Activated T-cell treated with anti-CD3 and anti-CD28 coated beads, Interleukin-2, amount 50 U/mL, for 4 hours (primary cell): ENCODE data around the gene SEMA4D. TPM values are rescaled to one million over a fixed set of nuclear protein-coding genes. Genes with fewer than 3 reads are reported as not detected.

Source experiments
- ATAC-seq, 2 donors: fragments of 200-7000 bp; cut with Tn5 transposase; one replicate each; pipeline ENCODE4 v1.10.0; 2021
- DNase-seq: peaks from one replicate; pipeline ENCODE4 v3.0.0-alpha.2; 2020
- H3K27me3 Mint-ChIP-seq: one replicate; pipeline ENCODE4 v1.8.0; 2021; ENCODE audit warnings: low read depth, mixed read lengths
- H3K36me3 Mint-ChIP-seq: one replicate; pipeline ENCODE4 v1.8.0; 2022; ENCODE audit warnings: mixed read lengths; ENCODE audit not compliant: insufficient read depth
- H3K4me1 Mint-ChIP-seq: one replicate; pipeline ENCODE4 v1.8.0; 2021; ENCODE audit warnings: low read depth, mixed read lengths
- H3K4me3 Mint-ChIP-seq: one replicate; pipeline ENCODE4 v1.8.0; 2021; ENCODE audit warnings: mild to moderate bottlenecking, moderate library complexity, mixed read lengths
- H3K9me3 Mint-ChIP-seq: one replicate; pipeline ENCODE4 v1.8.0; 2021; ENCODE audit warnings: mixed read lengths
- total RNA-seq, 3 donors: library from RNA; stranded (reverse); gene quantifications; one replicate each; pipeline ENCODE4 v1.2.1, GENCODE V29; 2021

The SEMA4D gene
- total RNA-seq, 3 donors from 2014 or later, result 248 to 348 (median 344) TPM

- Mint-ChIP-seq H3K9me3 (no peaks in the 10 kb centered on the region), H3K27me3 (no peaks in the 10 kb centered on the region), H3K4me3 (no peak overlapping the region), H3K36me3 (peaks cover 28% of the 10 kb centered on the region), H3K4me1 (peaks cover 9% of the 10 kb centered on the region)
- no peak for DNase-seq
- no peak for ATAC-seq
These were observed 134.6 kb downstream of the SEMA4D start for GRCh38 chr9:89363311-89363670.

GRCh38 chr9:89362647-89363310, 135.1 kb downstream of the SEMA4D start:
- Mint-ChIP-seq H3K27me3 (no peaks in the 10 kb centered on the region), H3K4me1 (peaks cover 9% of the 10 kb centered on the region), H3K9me3 (no peaks in the 10 kb centered on the region), H3K36me3 (peaks cover 32% of the 10 kb centered on the region), H3K4me3 (no peak overlapping the region)
- ATAC-seq (no peak), DNase-seq (no peak)

- DNase-seq, result no peak
- Mint-ChIP-seq H3K4me1 (peaks cover 11% of the 10 kb centered on the region), H3K9me3 (no peaks in the 10 kb centered on the region), H3K36me3 (peaks cover 34% of the 10 kb centered on the region), H3K4me3 (no peak overlapping the region), H3K27me3 (no peaks in the 10 kb centered on the region)
- ATAC-seq, result no peak
These were observed 135.9 kb downstream of the SEMA4D start for GRCh38 chr9:89361816-89362646.

GRCh38 chr9:89361031-89361430, 136.9 kb downstream of the SEMA4D start:
- Mint-ChIP-seq H3K4me1 (peaks cover 3% of the 10 kb centered on the region), H3K36me3 (peaks cover 40% of the 10 kb centered on the region), H3K4me3 (no peak overlapping the region), H3K27me3 (no peaks in the 10 kb centered on the region), H3K9me3 (no peaks in the 10 kb centered on the region)
- no peak for ATAC-seq
- DNase-seq, result no peak

GRCh38 chr9:89360465-89360864, 137.4 kb downstream of the SEMA4D start:
- no peak for DNase-seq
- H3K4me3 Mint-ChIP-seq, result no peak overlapping the region
- peaks cover 3% of the 10 kb centered on the region for H3K4me1 Mint-ChIP-seq
- no peak for ATAC-seq
- peaks cover 43% of the 10 kb centered on the region for H3K36me3 Mint-ChIP-seq
- no peaks in the 10 kb centered on the region for H3K27me3 Mint-ChIP-seq
- no peaks in the 10 kb centered on the region for H3K9me3 Mint-ChIP-seq

- H3K27me3 Mint-ChIP-seq, result no peaks in the 10 kb centered on the region
- H3K4me3 Mint-ChIP-seq, result no peak overlapping the region
- H3K9me3 Mint-ChIP-seq, result no peaks in the 10 kb centered on the region
- no peak for ATAC-seq
- peaks cover 45% of the 10 kb centered on the region for H3K36me3 Mint-ChIP-seq
- DNase-seq, result no peak
- peaks cover 3% of the 10 kb centered on the region for H3K4me1 Mint-ChIP-seq
These were observed 138.1 kb downstream of the SEMA4D start for GRCh38 chr9:89359751-89360261.

- Mint-ChIP-seq H3K27me3 (no peaks in the 10 kb centered on the region), H3K4me1 (peaks cover 5% of the 10 kb centered on the region), H3K9me3 (no peaks in the 10 kb centered on the region), H3K36me3 (peaks cover 47% of the 10 kb centered on the region), H3K4me3 (no peak overlapping the region)
- DNase-seq (no peak), ATAC-seq (no peak)
These were observed 138.9 kb downstream of the SEMA4D start for GRCh38 chr9:89358985-89359384.

GRCh38 chr9:89358376-89358916, 139.5 kb downstream of the SEMA4D start:
- Mint-ChIP-seq H3K27me3 (no peaks in the 10 kb centered on the region), H3K4me3 (no peak overlapping the region), H3K4me1 (peaks cover 10% of the 10 kb centered on the region), H3K9me3 (no peaks in the 10 kb centered on the region), H3K36me3 (peaks cover 53% of the 10 kb centered on the region)
- ATAC-seq (no peak), DNase-seq (no peak)

GRCh38 chr9:89357331-89358197, 140.3 kb downstream of the SEMA4D start:
- no peaks in the 10 kb centered on the region for H3K9me3 Mint-ChIP-seq
- H3K4me3 Mint-ChIP-seq, result no peak overlapping the region
- no peak for DNase-seq
- peaks cover 53% of the 10 kb centered on the region for H3K36me3 Mint-ChIP-seq
- ATAC-seq, result no peak
- peaks cover 17% of the 10 kb centered on the region for H3K4me1 Mint-ChIP-seq
- no peaks in the 10 kb centered on the region for H3K27me3 Mint-ChIP-seq

- no peak for ATAC-seq
- H3K36me3 Mint-ChIP-seq, result peaks cover 57% of the 10 kb centered on the region
- H3K4me1 Mint-ChIP-seq, result peaks cover 25% of the 10 kb centered on the region
- DNase-seq, result no peak
- no peaks in the 10 kb centered on the region for H3K9me3 Mint-ChIP-seq
- no peak overlapping the region for H3K4me3 Mint-ChIP-seq
- H3K27me3 Mint-ChIP-seq, result no peaks in the 10 kb centered on the region
These were observed 141.1 kb downstream of the SEMA4D start for GRCh38 chr9:89356782-89357181.

- peaks cover 57% of the 10 kb centered on the region for H3K36me3 Mint-ChIP-seq
- DNase-seq, result no peak
- H3K4me3 Mint-ChIP-seq, result no peak overlapping the region
- no peaks in the 10 kb centered on the region for H3K9me3 Mint-ChIP-seq
- no peaks in the 10 kb centered on the region for H3K27me3 Mint-ChIP-seq
- peaks cover 33% of the 10 kb centered on the region for H3K4me1 Mint-ChIP-seq
- ATAC-seq, result peak in 1 of 2 donors; percentile 19
These were observed 143.4 kb downstream of the SEMA4D start for GRCh38 chr9:89354471-89354870.

- Mint-ChIP-seq H3K4me1 (peaks cover 33% of the 10 kb centered on the region), H3K9me3 (no peaks in the 10 kb centered on the region), H3K4me3 (no peak overlapping the region), H3K36me3 (peaks cover 59% of the 10 kb centered on the region), H3K27me3 (no peaks in the 10 kb centered on the region)
- DNase-seq (no peak), ATAC-seq (peak; percentile 31 to 40)
These were observed 143.9 kb downstream of the SEMA4D start for GRCh38 chr9:89353989-89354388.

GRCh38 chr9:89352874-89353649, 144.9 kb downstream of the SEMA4D start:
- Mint-ChIP-seq H3K4me1 (peaks cover 33% of the 10 kb centered on the region), H3K36me3 (peaks cover 63% of the 10 kb centered on the region), H3K4me3 (no peak overlapping the region), H3K27me3 (no peaks in the 10 kb centered on the region), H3K9me3 (no peaks in the 10 kb centered on the region)
- DNase-seq (no peak), ATAC-seq (no peak)
